ENCODE data around the gene SCRN3.

The SCRN3 gene

GRCh38 chr2:174436351-174436750 is 40.8 kb downstream of the SCRN3 start:
- no peak for TF ChIP-seq TAF1 (IDR thresholded peaks at IDR 0.05; ENCODE audit: low read depth)
- TF ChIP-seq USF1 (IDR thresholded peaks at IDR 0.05): no peak
- TF ChIP-seq NFIC (IDR thresholded peaks at IDR 0.05): no peak
- TF ChIP-seq YY1 (IDR thresholded peaks at IDR 0.05; ENCODE audit: low read depth): no peak
- no peak for TF ChIP-seq MAX (IDR thresholded peaks at IDR 0.05)
- TF ChIP-seq EGR1 (IDR thresholded peaks at IDR 0.05): no peak
- TF ChIP-seq TCF12 (IDR thresholded peaks at IDR 0.05; ENCODE audit: low read depth): no peak
- TF ChIP-seq ZBTB7A (IDR thresholded peaks at IDR 0.05; ENCODE audit: low read depth): no peak
- no peak for TF ChIP-seq REST (IDR thresholded peaks at IDR 0.05; ENCODE audit: low read depth)
- TF ChIP-seq FOXM1 (IDR thresholded peaks at IDR 0.05; ENCODE audit: borderline replicate concordance, low read depth): no peak
- no peak for TF ChIP-seq EP300 (IDR thresholded peaks at IDR 0.05; ENCODE audit: borderline replicate concordance)
- no peak for TF ChIP-seq RAD21 (IDR thresholded peaks at IDR 0.05; ENCODE audit: low read depth)
- TF ChIP-seq CEBPB (IDR thresholded peaks at IDR 0.05): no peak
- TF ChIP-seq TEAD4 (IDR thresholded peaks at IDR 0.05): no peak

- no peak for TF ChIP-seq YY1 (IDR thresholded peaks at IDR 0.05; ENCODE audit: low read depth)
- no peak for TF ChIP-seq TCF12 (IDR thresholded peaks at IDR 0.05; ENCODE audit: low read depth)
- TF ChIP-seq FOXM1 (IDR thresholded peaks at IDR 0.05; ENCODE audit: borderline replicate concordance, low read depth): no peak
- no peak for TF ChIP-seq ZBTB7A (IDR thresholded peaks at IDR 0.05; ENCODE audit: low read depth)
- no peak for TF ChIP-seq EP300 (IDR thresholded peaks at IDR 0.05; ENCODE audit: borderline replicate concordance)
- no peak for TF ChIP-seq TEAD4 (IDR thresholded peaks at IDR 0.05)
- no peak for TF ChIP-seq RAD21 (IDR thresholded peaks at IDR 0.05; ENCODE audit: low read depth)
- no peak for TF ChIP-seq TAF1 (IDR thresholded peaks at IDR 0.05; ENCODE audit: low read depth)
- TF ChIP-seq MAX (IDR thresholded peaks at IDR 0.05): no peak
- no peak for TF ChIP-seq CREB1 (IDR thresholded peaks at IDR 0.05; ENCODE audit: low read depth)
- TF ChIP-seq REST (IDR thresholded peaks at IDR 0.05; ENCODE audit: low read depth): no peak
- no peak for TF ChIP-seq NFIC (IDR thresholded peaks at IDR 0.05)
- no peak for TF ChIP-seq CEBPB (IDR thresholded peaks at IDR 0.05)
- no peak for TF ChIP-seq EGR1 (IDR thresholded peaks at IDR 0.05)
Observed at GRCh38 chr2:174438146-174438886, 42.8 kb downstream of the SCRN3 start.

GRCh38 chr2:174439323-174439722 is 43.8 kb downstream of the SCRN3 start:
- TF ChIP-seq REST (IDR thresholded peaks at IDR 0.05; ENCODE audit: low read depth) (no peak), TEAD4 (IDR thresholded peaks at IDR 0.05) (no peak), YY1 (IDR thresholded peaks at IDR 0.05; ENCODE audit: low read depth) (no peak), EGR1 (IDR thresholded peaks at IDR 0.05) (no peak), MAX (IDR thresholded peaks at IDR 0.05) (no peak), ZBTB7A (IDR thresholded peaks at IDR 0.05; ENCODE audit: low read depth) (no peak), FOXM1 (IDR thresholded peaks at IDR 0.05; ENCODE audit: borderline replicate concordance, low read depth) (no peak), TAF1 (IDR thresholded peaks at IDR 0.05; ENCODE audit: low read depth) (no peak), USF1 (IDR thresholded peaks at IDR 0.05) (no peak), RAD21 (IDR thresholded peaks at IDR 0.05; ENCODE audit: low read depth) (no peak), CREB1 (IDR thresholded peaks at IDR 0.05; ENCODE audit: low read depth) (no peak), TCF12 (IDR thresholded peaks at IDR 0.05; ENCODE audit: low read depth) (no peak), EP300 (IDR thresholded peaks at IDR 0.05; ENCODE audit: borderline replicate concordance) (no peak), CEBPB (IDR thresholded peaks at IDR 0.05) (no peak)

- TF ChIP-seq TCF12 (IDR thresholded peaks at IDR 0.05; ENCODE audit: low read depth): no peak
Observed at GRCh38 chr2:174439950-174440349, 44.4 kb downstream of the SCRN3 start.
